Ovary (tissue), 3 donors: Measurements from ENCODE around the gene KANSL1L.

Experiments used
- EP300 ChIP-seq: sonication (generic); formaldehyde crosslinking; IDR thresholded peaks from one replicate; pipeline ENCODE4 v1.6.1; 2017; ENCODE audit warnings: antibody characterized with exemption
- POLR2A ChIP-seq: fragments of 450-650 bp; IDR thresholded peaks from one replicate; pipeline ENCODE4 v1.6.1; 2017; ENCODE audit warnings: antibody characterized with exemption, mild to moderate bottlenecking, moderate library complexity
- TF ChIP-seq, protein P1 (sequence below), 3 donors: fragments of 450-650 bp in 2 of 3; fragments of 200-600 bp in 1 of 3; IDR thresholded peaks; one replicate each; pipeline versions ENCODE4 v1.5.1 to v1.8.0; 2016 to 2022; ENCODE audit warnings: antibody characterized with exemption in 3 of 3, mild to moderate bottlenecking in 1 of 3
- donor health status: DM: no; HTN: no; CAD: no.

- TF ChIP-seq, protein P1, sequence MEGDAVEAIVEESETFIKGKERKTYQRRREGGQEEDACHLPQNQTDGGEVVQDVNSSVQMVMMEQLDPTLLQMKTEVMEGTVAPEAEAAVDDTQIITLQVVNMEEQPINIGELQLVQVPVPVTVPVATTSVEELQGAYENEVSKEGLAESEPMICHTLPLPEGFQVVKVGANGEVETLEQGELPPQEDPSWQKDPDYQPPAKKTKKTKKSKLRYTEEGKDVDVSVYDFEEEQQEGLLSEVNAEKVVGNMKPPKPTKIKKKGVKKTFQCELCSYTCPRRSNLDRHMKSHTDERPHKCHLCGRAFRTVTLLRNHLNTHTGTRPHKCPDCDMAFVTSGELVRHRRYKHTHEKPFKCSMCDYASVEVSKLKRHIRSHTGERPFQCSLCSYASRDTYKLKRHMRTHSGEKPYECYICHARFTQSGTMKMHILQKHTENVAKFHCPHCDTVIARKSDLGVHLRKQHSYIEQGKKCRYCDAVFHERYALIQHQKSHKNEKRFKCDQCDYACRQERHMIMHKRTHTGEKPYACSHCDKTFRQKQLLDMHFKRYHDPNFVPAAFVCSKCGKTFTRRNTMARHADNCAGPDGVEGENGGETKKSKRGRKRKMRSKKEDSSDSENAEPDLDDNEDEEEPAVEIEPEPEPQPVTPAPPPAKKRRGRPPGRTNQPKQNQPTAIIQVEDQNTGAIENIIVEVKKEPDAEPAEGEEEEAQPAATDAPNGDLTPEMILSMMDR (IDR thresholded peaks at IDR 0.05) = peak; percentile 50 to 69 (median 59)
- TF ChIP-seq POLR2A (no peak), EP300 (no peak)
Observed at GRCh38 chr2:210195101-210195852, 24.1 kb upstream of the KANSL1L start.
